Stimulated activated CD8-positive, alpha-beta memory T cell treated with anti-CD3 and anti-CD28 coated beads, Interleukin-15, amount 100 ng/mL, for 4 hours (primary cell): ENCODE data around the gene ZBTB16.
"Not testable (repeated sequence)": the region's sequence is repeated elsewhere in the genome, so short reads cannot be mapped to it uniquely, and the experiment has no call there.

Experiments used
- DNase-seq, 2 donors: peaks; one replicate each; pipeline ENCODE4 v3.0.0-alpha.2; 2020; ENCODE audit warnings: low read depth in 2 of 2

The ZBTB16 gene

DNA sequence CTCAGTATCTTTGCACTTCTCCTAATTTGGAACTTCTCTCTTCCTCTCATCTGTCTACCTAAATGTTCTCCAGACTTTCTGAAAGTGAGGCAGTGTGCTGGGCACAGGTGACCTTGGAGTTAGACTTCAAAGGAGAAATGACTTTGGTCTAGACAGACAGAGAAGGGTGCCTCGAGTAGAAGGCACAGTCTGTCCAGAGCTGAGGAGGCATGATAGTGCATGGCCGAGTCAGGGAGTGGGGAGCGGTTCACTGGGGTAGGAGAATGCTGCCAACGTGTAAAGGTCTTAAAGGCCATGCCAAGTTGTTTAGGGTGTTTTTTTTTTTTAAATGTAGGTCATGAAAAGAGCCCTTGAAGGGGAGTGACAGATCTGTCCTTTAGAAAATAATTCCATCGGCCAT is 17.3 kb upstream of the ZBTB16 start:
- no peak for DNase-seq

GRCh38 chr11:114044042-114044871 is 15.3 kb upstream of the ZBTB16 start:
- DNase-seq = no peak

- DNase-seq = no peak
Observed at GRCh38 chr11:114047327-114047726, 12.2 kb upstream of the ZBTB16 start.

GRCh38 chr11:114049050-114049449 is 10.5 kb upstream of the ZBTB16 start:
- DNase-seq = no peak

GRCh38 chr11:114049766-114050165 is 9.7 kb upstream of the ZBTB16 start:
- not testable (repeated sequence) for DNase-seq

- no peak for DNase-seq
Observed at GRCh38 chr11:114050258-114050927, 9.1 kb upstream of the ZBTB16 start.

GRCh38 chr11:114051558-114051957 is 8.0 kb upstream of the ZBTB16 start:
- DNase-seq = no peak

GRCh38 chr11:114052160-114052559 is 7.4 kb upstream of the ZBTB16 start:
- DNase-seq = no peak

DNA sequence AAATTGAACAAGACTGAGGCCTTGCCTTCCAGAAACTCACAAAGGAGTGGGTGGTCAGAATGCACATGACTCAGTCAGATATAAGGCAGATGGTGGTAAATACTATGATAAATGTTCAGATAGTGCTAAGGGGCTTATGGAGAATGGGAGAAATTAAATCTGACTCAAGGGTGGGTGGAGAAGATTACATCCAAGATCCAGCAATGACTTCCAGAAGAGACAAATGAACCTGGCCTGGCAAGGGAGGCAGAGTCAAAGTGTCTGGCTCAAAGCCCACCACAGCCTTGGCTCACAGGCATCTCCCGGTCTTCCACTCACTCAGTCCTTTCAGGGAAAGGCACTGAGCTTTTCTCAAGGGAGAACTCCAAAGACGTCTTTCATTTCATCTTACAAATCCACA is 6.1 kb upstream of the ZBTB16 start:
- no peak for DNase-seq

GRCh38 chr11:114054806-114055205 is 4.7 kb upstream of the ZBTB16 start:
- DNase-seq = no peak

GRCh38 chr11:114056409-114056808 is 3.1 kb upstream of the ZBTB16 start:
- no peak for DNase-seq

DNA sequence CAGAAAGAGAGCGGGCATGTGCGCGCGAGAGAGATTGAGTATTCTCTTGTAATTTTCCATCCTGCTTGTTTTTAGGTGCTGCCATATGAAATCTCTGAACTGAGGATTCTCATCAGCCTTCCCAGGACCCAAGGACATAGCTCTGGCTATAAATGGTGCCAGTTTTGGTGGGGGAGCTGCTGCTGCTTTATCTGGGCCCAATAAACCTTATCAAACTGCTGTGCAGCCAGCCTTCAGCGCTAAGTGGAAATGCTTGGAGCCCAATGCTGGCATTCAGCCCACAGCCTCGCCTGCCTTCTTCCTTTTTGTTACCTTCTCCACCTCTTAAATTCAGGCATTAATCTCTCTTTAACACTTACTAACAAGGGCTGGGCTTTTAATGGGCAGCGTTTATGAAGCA is 2.4 kb upstream of the ZBTB16 start:
- no peak for DNase-seq

DNA sequence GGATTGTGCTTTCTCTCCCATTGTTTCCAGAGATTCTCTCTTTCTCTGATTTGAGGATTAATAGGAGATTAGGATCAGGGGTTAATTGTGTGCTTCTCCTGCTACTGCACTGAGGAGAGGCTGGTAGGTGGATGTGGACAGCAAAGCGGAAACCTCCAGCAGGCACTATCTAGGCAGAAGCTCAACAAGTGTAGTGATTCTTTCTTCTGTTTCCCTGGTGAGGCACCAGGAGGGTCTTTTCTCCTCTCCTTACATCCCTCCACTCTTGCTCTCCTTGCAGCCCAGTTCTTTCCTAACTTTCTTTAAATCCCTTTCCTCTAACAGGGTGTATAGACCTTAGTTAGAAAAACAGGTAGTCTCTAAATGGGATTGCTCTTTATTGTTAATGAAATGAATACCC is 1.9 kb upstream of the ZBTB16 start:
- DNase-seq = no peak

GRCh38 chr11:114058026-114058706 is 1.3 kb upstream of the ZBTB16 start:
- DNase-seq = no peak

DNA sequence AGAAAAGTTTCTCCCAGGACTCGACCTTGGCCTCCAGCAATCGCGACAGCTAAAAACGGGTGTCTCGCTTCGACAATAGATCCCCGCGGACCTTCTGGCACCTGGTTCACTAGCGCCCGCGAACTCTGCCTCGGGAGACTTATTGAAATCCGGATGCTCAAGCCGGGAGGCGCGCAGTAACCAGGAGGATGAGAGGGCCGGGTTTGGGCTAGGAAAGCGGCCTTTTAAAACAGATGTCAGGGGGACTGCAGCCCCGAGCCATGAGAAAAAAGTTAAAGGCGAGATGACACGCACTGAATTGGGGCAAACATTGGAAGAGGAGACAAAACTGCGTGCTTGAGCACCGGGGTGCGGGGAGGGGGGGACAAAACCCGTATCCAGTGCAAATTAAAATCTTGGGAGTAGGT is 637 bp upstream of the ZBTB16 start:
- no peak for DNase-seq

DNA sequence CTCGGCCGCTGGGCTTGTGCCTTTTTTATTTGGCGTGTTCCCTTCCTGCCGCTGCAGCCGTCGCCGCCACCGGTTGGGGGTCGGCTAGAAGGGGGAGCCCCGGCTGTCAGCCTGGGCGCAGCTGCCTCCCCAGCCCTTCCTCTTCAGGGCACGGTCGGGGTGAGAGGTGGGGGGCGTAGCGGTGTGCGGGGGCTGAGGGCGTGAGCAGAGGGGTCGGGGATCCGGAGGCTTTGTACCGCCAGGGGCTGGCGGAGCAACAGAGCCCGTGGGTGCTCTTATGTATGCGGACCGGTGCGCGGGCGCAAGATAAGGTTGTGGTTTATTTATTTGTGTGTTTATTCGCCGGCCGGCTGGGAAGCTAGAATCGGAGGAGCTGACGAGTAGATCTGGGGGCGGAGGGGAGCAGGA is 477 bp downstream of the ZBTB16 start:
- no peak for DNase-seq

GRCh38 chr11:114060392-114061047 is 1.0 kb downstream of the ZBTB16 start:
- DNase-seq = no peak

DNA sequence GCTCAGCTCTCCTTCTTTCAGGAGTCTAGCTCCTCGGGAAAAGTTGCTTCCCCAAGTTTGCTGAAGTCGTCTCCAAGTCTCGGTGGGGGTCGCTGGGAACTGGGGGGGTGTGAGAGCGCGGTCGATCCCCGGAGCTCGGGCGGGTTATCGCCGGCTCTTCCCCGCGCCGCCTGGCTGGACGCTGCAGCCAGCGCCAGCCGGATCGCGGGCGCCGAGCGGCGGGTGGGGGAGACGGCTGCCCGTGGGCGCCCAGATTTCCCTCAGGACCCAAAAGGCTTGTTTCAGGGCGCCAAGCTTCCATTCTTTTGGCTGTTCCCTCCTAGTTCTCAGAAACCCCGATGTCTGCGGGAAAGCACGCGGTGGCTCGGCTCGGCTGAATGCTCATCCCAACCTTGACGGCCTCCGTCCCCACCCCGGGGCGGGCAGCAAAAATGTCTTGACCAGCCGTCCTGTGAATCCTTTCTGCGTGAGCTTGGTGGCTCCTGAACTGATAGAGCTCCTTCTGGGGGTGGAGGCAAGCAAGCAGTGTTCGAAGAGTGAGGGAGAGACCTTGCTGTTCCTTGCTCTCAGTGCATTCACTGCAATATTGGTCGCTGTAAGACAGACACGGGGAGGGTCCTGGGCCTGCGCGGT is 1.7 kb downstream of the ZBTB16 start:
- DNase-seq = no peak

DNA sequence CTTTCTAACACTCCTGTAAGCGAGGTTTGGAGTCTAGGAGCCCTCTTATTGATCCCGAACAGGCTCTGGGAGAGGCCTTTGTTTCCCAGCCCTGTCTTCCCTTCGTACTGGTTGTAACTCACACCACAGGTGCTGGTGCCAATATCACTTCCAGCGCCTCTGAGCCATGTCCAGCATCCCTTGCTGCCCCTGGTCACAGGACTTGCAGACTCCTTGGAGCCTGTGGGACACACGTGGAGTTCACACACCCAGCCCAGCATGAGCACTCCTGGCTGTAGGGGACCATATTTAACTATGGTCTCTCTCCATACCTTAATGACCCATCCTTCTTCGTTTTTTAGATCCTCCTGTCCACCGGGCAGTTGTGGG is 2.2 kb downstream of the ZBTB16 start:
- DNase-seq = no peak

- DNase-seq = no peak
Observed at GRCh38 chr11:114062272-114062671, 2.8 kb downstream of the ZBTB16 start.

DNA sequence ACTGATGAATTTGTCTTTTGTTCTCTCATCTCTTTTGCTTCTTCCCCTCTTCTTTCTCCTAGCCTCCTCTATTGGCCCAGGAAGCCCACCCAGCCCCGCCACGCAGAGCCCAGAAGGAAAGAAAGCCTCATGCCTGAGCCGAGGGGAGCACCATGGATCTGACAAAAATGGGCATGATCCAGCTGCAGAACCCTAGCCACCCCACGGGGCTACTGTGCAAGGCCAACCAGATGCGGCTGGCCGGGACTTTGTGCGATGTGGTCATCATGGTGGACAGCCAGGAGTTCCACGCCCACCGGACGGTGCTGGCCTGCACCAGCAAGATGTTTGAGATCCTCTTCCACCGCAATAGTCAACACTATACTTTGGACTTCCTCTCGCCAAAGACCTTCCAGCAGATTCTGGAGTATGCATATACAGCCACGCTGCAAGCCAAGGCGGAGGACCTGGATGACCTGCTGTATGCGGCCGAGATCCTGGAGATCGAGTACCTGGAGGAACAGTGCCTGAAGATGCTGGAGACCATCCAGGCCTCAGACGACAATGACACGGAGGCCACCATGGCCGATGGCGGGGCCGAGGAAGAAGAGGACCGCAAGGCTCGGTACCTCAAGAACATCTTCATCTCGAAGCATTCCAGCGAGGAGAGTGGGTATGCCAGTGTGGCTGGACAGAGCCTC is 3.8 kb downstream of the ZBTB16 start:
- DNase-seq = no peak
